Ureter (tissue), 1 donor: ENCODE results near the gene PPIAL4G. TPM values are rescaled to one million over a fixed set of nuclear protein-coding genes. Genes with fewer than 3 reads are reported as not detected.
"Not testable (repeated sequence)": the region's sequence is repeated elsewhere in the genome, so short reads cannot be mapped to it uniquely, and the experiment has no call there.

ENCODE experiments used
- DNase-seq: peaks from one replicate; pipeline ENCODE4 v3.0.0-alpha.2; 2020; ENCODE audit warnings: low spot score
- total RNA-seq: library from RNA; stranded (reverse); gene quantifications from one replicate; pipeline ENCODE4 v1.2.4, GENCODE V29; 2023
- donor health status: DM: yes; HTN: yes; CAD: no.

PPIAL4G gene
- 0.34 TPM for total RNA-seq

DNA sequence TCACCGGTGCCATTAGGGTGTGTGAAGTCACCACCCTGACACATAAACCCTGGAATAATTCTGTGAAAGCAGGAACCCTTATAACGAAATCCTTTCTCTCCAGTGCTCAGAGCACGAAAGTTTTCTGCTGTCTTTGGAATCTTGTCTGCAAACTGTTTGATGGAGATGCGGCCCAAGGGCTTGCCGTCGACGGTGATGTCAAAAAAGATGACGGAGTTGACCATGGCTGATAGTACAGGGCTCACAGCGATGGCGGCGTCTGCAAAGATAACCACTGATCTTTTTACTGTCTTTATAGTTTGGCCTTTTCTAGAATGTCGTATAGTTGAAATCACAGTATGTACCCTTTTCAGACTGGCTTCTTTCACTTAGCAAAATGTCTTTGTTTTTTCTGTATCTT lies at the start of gene PPIAL4G:
Gene PPIAL4G, minus strand, starts transcription at position 274 of the 400 bp plus-strand sequence. Its CDS starts 50 bp downstream, at position 224.
- DNase-seq, result not testable (repeated sequence)

DNA sequence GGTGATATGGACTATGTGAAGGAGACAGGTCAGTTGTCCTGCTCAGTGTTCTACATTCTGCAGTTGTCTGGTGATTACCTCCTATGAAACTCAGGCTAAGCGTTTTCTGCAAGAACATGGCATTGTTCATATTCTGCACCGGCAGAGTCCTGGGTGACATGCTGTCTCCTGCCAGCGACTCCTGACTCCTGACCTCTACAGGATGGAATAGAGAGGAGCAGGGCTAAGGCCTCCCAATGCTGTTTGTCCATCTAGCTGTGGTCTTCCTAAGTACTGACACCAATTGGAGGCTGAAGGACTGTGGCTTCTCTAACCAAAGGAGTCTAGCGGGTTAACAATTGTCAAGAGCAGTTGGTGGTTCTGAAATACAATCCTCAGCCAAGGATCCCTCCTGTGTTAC lies 49.1 kb upstream of the PPIAL4G start:
- not testable (repeated sequence) for DNase-seq

- peak; percentile 46 for DNase-seq
Observed at GRCh38 chr1:148529101-148529567, 46.0 kb upstream of the PPIAL4G start.

DNA sequence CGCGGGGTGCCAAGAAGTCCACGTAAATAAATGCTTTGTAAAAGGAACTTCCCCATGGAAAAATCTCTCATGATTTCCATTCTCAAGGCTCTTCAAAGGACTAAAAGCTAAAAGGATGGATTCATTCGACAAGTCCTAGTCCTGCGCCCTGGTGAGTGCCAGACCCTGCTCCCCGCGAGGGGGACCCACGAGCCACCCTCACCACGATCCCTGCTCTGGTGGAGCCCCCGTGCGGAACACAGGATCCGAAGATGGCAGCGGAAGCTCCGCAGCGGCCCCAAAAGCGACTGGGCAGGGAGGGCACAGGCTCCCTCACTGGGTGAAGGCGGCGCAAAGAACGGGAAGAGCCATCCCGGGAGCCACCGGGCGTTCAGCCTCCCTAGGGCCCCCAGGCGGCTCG lies 45.5 kb upstream of the PPIAL4G start:
- DNase-seq, result not testable (repeated sequence)

DNA sequence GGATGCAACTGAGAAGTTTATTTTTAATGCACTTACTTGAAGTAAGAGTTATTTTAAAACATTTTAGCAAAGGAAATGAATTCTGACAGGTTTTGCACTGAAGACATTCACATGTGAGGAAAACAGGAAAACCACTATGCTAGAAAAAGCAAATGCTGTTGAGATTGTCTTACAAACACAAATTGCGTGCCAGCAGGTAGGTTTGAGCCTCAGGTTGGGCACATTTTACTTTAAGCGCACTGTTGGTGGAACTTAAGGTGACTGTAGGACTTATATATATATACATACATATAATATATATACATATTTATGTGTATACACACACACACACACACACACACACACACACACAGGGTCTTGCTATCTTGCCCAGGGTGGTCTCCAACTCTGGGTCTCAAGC lies 43.5 kb upstream of the PPIAL4G start:
- DNase-seq, result not testable (repeated sequence)

GRCh38 chr1:148523205-148524144 lies 40.4 kb upstream of the PPIAL4G start:
- DNase-seq, result not testable (repeated sequence)

- DNase-seq, result peak; percentile 93
Observed at GRCh38 chr1:148522561-148523204, 39.6 kb upstream of the PPIAL4G start.

DNA sequence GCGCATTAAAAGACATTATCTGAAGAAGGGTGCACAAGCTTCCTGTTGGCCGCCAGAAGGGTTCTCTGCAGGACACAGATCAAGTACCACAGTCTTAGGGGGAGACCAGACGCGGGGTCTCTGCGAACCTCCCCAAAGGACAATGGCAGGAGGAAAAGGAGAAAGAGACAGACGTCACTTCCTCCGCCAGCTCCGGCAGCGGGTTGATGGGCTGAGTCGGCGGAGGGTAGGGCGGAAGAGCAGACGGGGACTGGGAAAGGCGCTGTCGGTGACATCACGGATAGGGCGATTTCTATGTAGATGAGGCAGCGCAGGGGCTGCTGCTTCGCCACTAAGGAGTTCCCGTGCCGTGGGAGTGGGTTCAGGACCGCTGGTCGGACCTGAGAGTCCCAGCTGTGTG lies 39.0 kb upstream of the PPIAL4G start:
- DNase-seq, result peak; percentile 89

- DNase-seq, result not testable (repeated sequence)
Observed at GRCh38 chr1:148514310-148514709, 31.2 kb upstream of the PPIAL4G start.

- DNase-seq, result not testable (repeated sequence)
Observed at GRCh38 chr1:148512571-148513184, 29.6 kb upstream of the PPIAL4G start.

- DNase-seq, result not testable (repeated sequence)
Observed at GRCh38 chr1:148493933-148494332, 10.8 kb upstream of the PPIAL4G start.

GRCh38 chr1:148481134-148481533 lies 2.0 kb downstream of the PPIAL4G start:
- not testable (repeated sequence) for DNase-seq

- not testable (repeated sequence) for DNase-seq
Observed at GRCh38 chr1:148459694-148460093, 23.4 kb downstream of the PPIAL4G start.

- peak; percentile 62 for DNase-seq
Observed at GRCh38 chr1:148458901-148459581, 24.1 kb downstream of the PPIAL4G start.

DNA sequence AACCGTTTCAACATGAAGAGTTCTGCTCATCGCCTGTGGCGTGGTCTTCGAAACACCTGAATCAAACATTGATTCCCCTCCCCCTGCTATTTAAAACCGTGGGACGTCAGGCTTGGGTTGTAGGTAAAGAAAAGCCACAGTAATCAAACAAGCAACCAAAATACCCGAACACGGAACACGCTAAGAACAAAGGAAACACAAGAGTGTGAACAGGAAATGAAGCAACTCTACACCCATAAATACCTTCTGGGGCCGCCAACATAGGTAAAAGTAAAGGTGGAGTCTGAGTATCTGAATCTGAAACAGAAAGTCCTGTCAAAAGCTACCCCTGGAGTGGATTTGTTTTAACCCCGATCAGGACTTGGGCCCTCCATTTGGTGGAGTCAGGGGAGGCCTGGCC lies 24.7 kb downstream of the PPIAL4G start:
- DNase-seq, result not testable (repeated sequence)

GRCh38 chr1:148452845-148453244 lies 30.3 kb downstream of the PPIAL4G start:
- DNase-seq, result not testable (repeated sequence)

- not testable (repeated sequence) for DNase-seq
Observed at GRCh38 chr1:148439654-148440325, 43.3 kb downstream of the PPIAL4G start.

DNA sequence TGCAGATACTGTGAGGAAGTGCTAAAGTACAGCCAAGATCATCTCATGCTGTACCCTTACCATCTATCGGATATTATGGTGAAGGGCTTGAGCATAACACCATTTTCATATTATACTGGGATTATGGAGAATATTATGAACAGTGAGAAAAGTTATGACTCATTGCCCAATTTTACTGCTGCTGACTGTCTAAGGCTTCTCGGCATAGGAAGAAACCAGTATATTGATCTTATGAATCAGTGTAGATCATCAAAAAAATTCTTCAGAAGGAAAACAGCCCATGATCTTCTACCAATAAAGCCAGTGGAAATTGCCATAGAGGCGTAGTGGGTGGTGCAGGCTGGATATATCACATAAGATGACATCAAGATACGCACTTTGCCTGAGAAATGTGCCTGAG lies 47.7 kb downstream of the PPIAL4G start:
- no peak for DNase-seq

DNA sequence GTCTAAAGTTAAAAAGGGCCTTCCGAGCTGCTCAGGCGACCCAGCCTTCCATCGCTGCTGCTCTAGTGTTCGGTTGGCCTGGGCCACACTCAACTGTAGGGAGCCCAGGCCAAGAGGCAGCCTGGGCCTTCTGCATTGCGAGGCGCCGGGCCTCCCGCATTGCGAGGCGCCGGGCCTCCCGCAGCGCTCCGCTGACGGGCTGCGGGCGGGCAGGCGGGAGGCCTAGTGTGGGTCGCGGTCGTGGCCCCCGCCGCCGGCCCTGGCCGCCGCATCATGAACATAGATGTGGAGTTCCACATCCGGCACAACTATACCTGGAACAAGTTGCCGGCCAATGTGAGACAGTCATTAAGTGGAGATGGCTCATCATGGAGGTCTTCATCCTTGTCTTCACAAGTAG lies 48.3 kb downstream of the PPIAL4G start:
- DNase-seq, result no peak

DNA sequence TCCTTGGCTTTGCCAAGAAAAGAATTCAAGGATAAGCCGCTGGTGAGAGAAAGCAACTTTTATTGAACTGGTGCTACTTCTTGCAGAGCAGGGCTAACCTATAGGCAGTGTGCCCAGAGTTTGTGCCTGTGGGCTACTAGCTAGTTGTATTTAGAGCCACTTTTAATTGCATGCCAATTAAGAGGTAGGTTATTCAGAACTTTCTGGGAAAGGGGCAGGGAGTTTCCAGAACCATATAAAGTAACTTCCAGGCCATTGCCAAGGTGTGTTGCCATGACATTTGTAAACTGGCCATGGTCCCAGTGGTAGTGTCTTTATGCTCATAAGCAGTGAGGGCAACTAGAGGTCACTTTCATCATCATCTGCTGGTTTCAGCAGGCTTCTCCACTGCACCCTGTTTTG lies 50.2 kb downstream of the PPIAL4G start:
- DNase-seq, result not testable (repeated sequence)
